Pericardium fibroblast (primary cell): ENCODE data around the gene SERPINB1. TPM values are rescaled to one million over a fixed set of nuclear protein-coding genes. Genes with fewer than 3 reads are reported as not detected.

Source experiments
- total RNA-seq: library from RNA; depleted of rRNA; stranded (reverse); fragments of >200 nt; gene quantifications from 2 replicates; pipeline ENCODE4 v1.2.3, GENCODE V29; 2015

SERPINB1 gene
- 11.4 and 17.3 TPM in 2 replicates for total RNA-seq

GRCh38 chr6:2841264-2842138 lies at the start of gene SERPINB1:
SERPINB1 (minus strand) TSS chr6:2841863; CDS start chr6:2840586, 1,277 bp downstream.

Other genes with a start within 250 kb of the SERPINB1 start
- 0.47 and 3.2 TPM in 2 replicates for gene MYLK4, start 90.9 kb downstream of the SERPINB1 start, total RNA-seq
- gene WRNIP1, start 76.5 kb downstream of the SERPINB1 start, total RNA-seq, result 35.0 and 44.5 TPM in 2 replicates
- 3.8 and 21.1 TPM in 2 replicates for gene SERPINB9, start 61.4 kb upstream of the SERPINB1 start, total RNA-seq
- 97.1 and 107 TPM in 2 replicates for gene SERPINB6, start 129.7 kb upstream of the SERPINB1 start, total RNA-seq
- gene NQO2, start 158.0 kb upstream of the SERPINB1 start, total RNA-seq, result 28.8 and 37.3 TPM in 2 replicates
- gene RIPK1, start 226.6 kb upstream of the SERPINB1 start, total RNA-seq, result 10.6 and 16.9 TPM in 2 replicates